PC-3 (cell line): ENCODE results near the gene TLCD2.

Experiments used
- EZH2 ChIP-seq: fragments of 300-600 bp; sonication (generic); IDR thresholded peaks from one replicate; pipeline ENCODE4 v1.6.1; 2017; ENCODE audit warnings: antibody characterized with exemption, mild to moderate bottlenecking, low read length; ENCODE audit not compliant: unreplicated experiment
- TF ChIP-seq, protein P1 (sequence below): fragments of 300-600 bp; sonication (generic); conservative IDR thresholded peaks from 2 replicates; pipeline ENCODE4 v1.5.1; 2017; ENCODE audit warnings: antibody characterized with exemption, low read depth, mild to moderate bottlenecking, low read length

DNA sequence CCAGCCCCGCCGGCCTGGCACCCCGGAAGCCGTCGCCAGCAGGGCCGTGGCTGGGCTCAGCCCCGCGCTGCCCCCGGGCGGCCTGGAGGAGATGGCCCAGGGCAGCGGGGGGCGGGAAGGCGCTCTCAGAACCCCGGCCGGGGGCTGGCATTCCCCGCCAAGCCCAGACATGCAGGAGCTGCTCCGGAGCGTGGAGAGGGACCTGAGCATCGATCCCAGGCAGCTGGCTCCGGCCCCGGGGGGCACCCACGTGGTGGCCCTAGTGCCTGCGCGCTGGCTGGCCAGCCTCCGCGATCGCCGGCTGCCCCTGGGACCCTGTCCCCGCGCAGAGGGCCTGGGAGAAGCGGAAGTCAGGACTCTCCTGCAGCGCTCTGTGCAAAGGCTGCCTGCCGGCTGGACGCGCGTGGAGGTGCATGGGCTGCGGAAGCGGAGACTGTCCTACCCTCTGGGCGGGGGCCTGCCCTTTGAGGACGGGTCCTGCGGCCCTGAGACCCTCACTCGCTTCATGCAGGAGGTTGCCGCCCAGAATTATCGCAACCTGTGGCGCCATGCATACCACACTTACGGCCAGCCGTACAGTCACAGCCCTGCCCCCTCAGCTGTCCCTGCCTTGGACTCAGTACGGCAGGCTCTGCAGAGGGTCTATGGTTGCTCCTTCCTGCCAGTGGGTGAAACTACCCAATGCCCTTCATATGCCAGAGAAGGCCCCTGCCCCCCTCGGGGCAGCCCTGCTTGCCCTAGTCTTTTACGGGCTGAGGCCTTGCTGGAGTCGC, 14.9 kb upstream of the TLCD2 start:
- TF ChIP-seq, protein P1, sequence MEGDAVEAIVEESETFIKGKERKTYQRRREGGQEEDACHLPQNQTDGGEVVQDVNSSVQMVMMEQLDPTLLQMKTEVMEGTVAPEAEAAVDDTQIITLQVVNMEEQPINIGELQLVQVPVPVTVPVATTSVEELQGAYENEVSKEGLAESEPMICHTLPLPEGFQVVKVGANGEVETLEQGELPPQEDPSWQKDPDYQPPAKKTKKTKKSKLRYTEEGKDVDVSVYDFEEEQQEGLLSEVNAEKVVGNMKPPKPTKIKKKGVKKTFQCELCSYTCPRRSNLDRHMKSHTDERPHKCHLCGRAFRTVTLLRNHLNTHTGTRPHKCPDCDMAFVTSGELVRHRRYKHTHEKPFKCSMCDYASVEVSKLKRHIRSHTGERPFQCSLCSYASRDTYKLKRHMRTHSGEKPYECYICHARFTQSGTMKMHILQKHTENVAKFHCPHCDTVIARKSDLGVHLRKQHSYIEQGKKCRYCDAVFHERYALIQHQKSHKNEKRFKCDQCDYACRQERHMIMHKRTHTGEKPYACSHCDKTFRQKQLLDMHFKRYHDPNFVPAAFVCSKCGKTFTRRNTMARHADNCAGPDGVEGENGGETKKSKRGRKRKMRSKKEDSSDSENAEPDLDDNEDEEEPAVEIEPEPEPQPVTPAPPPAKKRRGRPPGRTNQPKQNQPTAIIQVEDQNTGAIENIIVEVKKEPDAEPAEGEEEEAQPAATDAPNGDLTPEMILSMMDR, result no peak
- no peak for TF ChIP-seq EZH2
